Neural progenitor cell (in vitro differentiated cells): Measurements from ENCODE around the gene KLF9.

Source experiments
- EZH2 ChIP-seq: fragments of 200-600 bp; sonication (generic); IDR thresholded peaks from 2 replicates; pipeline ENCODE4 v1.6.1; 2017; ENCODE audit warnings: antibody characterized with exemption, mild to moderate bottlenecking, moderate library complexity
- TF ChIP-seq, protein P1 (sequence below): fragments of 200-600 bp; sonication (generic); IDR thresholded peaks from 2 replicates; pipeline ENCODE4 v1.5.1; 2017; ENCODE audit warnings: antibody characterized with exemption, mild to moderate bottlenecking

- TF ChIP-seq, protein P1, sequence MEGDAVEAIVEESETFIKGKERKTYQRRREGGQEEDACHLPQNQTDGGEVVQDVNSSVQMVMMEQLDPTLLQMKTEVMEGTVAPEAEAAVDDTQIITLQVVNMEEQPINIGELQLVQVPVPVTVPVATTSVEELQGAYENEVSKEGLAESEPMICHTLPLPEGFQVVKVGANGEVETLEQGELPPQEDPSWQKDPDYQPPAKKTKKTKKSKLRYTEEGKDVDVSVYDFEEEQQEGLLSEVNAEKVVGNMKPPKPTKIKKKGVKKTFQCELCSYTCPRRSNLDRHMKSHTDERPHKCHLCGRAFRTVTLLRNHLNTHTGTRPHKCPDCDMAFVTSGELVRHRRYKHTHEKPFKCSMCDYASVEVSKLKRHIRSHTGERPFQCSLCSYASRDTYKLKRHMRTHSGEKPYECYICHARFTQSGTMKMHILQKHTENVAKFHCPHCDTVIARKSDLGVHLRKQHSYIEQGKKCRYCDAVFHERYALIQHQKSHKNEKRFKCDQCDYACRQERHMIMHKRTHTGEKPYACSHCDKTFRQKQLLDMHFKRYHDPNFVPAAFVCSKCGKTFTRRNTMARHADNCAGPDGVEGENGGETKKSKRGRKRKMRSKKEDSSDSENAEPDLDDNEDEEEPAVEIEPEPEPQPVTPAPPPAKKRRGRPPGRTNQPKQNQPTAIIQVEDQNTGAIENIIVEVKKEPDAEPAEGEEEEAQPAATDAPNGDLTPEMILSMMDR, result no peak
- no peak for TF ChIP-seq EZH2
Measured at GRCh38 chr9:70411930-70412831, 2.3 kb downstream of the KLF9 start.
